Stimulated activated CD4-positive, alpha-beta T cell treated with anti-CD3 and anti-CD28 coated beads, Interleukin-15, amount 100 ng/mL, for 1 hour (primary cell): ENCODE measurements around the gene DOCK1.

Source experiments
- DNase-seq, 2 donors: peaks; one replicate each; pipeline ENCODE4 v3.0.0-alpha.2; 2020; ENCODE audit warnings: low read depth in 1 of 2, low spot score in 1 of 2

The DOCK1 gene

DNA sequence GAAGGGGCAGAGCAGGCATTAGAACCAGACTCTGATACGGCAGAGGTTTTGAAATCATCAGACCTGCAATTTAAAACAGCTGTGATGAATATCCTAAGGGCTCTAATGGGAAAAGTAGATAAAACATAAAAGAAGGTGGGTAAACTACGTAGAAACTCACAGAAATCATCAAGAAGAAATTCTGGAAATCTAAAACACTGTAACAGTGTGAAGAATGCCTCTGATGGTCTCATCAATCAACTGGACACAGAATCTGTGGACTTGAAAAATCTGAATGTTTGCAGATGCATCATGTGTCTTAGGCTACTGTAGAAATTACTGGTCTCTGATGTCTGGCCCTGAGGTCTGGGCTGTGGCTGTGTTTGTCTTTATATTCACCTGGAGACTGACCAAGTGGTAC is 470.8 kb downstream of the DOCK1 start:
- DNase-seq = no peak

DNA sequence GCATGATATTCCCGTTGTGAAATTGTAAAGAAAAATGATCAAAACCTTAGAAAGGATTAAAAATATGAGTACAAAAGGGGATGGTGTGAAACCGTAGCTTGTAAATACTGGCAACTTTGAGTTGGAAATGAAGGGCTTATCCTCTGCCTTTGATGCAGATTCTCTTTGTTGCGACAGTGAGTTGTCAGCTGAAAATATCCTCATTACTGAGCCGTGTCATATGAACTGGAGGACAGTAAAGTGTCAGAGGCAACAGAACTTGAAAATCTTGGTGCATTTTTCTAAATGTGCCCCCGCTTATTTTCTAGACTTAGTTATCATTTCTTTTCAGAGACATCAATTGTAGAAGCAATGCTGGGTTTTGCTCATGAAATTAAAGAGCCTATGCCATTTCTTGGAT is 473.4 kb downstream of the DOCK1 start:
- no peak for DNase-seq

DNA sequence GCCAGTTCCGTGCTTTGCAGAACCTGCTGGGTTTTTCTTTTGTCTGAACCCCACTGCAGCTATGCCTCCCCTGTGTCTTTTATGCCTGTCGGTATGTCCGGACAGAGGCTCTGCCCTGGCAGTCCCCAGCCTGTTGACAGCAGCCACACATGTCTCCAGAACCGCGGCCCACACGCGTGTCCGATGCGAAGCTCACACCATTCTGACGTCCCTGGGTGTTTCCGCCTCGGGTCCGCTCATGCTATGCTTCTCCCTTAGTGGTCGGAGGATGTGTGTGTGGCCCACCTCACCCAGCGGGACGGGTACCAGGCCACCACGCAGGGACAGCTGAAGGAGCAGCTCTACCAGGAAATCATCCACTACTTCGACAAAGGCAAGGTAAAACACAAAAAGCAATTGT is 479.3 kb downstream of the DOCK1 start:
- no peak for DNase-seq

DNA sequence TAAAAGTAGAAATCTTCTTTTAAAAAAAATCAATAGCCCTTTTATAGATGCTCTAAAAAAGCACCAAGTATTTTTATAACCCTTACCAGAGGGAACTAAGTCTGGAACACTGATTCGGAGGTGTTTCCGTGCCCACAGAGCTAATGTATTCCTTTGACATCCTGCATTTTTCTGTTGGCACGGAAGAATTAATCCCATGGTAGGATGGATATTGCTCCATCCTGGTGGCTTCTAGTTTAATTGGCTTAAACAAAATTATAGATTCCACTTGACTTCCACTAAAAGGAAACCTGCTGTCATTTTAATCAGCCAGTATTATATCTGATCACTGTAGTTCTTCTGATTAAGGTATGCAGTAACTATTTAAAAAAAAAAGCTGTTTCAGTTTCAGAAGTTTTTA is 479.8 kb downstream of the DOCK1 start:
- no peak for DNase-seq

DNA sequence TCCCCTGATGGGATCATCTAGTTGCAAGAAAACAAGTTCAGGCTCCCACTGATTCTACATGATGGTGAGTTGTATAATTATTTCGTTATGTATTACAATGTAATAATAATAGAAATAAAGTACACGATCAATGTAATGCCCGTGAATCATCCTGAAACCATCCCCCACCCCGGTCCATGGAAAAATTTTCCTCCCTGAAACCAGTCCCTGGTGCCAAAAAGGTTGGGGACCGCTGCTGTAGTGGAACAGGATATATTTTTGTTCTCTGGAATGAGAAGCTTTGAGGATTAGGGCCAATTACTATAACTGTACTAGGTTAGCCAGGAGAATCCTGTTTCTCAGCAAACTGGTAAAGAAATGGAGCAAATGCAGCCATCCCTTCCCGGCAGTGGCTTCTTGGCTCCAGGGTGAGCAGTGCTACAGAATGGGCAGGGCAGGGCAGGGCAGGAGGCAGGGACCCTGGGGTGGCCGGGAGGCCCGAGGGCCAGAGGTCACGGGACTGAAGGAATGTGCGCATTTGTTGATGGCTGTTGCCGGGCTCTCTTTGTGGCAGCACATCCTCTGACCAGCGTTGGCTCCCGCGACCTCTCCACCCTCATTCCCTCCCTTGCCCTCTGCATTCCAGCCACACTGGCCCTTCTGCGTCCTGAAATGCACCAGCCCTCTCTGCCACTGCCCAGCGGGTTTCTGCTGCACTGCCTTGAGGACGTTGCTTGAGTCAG is 481.5 kb downstream of the DOCK1 start:
- DNase-seq = no peak

DNA sequence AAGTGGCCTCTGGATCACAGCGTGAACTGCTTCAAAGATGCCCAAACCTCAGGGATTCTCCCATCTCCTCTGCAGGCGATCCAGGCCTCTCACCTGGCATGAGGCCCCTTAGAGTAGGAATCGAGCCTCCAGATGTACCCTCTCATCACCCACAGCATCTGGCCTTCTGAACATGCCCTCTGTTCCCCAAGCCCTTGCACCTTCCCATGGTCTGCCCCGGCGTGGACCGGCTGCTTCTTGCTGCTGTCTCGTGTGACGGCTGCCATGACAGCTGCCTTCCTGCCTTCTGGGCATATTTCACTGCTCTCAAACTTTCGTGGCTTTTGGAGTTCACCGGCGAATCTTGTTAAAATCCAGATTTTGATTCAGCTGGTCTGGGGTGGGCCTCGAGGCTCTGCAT is 486.6 kb downstream of the DOCK1 start:
- no peak for DNase-seq

DNA sequence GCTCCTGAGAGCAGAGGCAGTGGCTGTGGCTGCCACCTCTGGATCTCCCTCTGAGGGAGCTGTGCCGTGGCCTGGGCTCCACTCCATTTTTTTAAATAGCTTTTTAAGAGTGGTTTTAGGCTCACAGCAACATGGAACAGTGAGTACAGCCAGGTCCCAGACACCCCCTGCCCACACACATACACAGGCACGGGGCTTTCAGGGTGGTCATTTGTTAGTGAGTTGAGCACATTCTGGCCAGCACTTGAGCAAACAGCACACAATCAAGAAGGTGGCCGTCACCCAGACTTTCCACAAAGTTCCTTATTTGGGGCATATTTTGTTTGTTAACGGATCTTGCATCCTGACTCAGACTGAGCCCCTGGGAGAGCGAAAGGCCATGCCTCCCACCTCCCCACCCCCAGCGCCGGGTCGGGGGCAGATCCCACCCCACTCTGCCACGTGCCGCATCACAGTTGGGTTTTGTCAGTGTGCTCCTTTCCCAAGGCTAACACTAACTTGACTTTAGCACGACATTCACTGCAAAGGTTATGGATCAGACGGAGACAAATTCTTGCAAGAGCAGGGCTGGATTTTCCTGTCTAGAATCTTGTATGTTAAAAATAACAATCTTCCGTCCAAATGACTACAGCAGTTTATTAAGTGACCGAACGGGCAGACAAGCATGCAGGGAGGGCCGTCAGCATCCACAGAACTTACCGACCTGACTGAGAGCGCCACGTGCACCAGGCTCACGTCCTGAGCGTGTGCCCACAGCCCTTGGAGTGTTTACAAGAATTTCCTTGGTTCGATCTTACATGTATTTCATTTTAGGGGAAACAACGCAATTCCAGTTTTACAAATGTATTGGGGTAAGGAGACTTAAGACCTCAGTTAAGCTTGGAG is 487.4 kb downstream of the DOCK1 start:
- DNase-seq = no peak

DNA sequence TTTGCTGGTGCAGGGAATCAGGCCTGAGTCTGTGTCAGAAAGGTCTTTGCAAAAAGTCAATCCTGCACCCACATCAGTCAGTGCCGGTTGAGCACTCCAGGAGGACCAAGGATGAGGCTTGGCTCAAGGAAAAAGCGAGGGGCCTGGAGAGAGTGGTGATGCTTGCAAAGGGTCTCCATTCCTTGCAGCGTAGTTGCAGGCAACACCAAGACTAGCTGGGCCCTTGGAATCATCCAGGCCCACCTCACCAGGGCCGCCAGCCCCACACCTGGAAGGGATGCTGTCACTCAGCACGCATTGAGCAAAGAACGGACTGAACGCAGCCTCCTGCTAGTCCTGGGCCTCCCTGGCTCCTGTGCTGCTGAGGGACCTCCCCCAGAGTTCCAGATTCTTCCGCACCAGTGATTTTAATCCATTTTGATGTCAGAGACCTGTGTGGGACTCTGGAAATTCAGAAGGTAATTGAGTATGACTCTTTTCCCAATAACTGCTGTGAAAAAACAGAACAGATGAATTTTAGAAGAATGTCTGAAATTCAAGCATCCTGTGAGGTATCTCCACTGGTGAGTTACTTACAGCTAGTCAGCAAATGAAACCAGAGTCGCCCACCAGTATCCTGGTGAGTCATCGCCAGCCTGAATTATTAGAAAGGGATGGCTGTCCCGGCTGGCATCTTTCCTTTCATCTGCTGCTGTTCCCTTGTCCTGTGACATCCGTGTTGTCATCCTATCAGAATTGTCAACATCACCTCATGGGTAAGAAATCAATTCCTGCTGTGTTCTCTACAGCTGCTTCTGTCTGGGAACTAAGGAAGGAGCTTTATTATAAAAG is 493.1 kb downstream of the DOCK1 start:
- DNase-seq = no peak

DNA sequence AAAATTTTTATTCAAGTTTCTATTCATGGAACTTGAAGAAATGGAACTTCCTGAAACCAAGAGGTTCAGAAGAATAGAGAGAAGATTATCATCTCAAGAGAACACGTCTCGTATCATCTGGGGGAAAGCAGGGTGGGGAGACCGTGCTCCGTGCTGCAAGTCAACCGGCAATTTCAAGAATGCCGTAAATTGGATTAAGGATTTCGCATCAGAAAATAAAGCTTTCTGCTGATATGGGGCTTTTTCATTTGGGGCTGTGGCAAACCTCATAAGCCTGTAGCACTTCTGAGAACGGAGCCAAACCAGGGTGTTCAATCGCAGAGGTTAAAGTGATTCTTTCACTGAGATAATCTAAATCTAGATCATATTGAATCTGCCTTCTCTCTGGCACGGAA is 493.7 kb downstream of the DOCK1 start:
- no peak for DNase-seq

DNA sequence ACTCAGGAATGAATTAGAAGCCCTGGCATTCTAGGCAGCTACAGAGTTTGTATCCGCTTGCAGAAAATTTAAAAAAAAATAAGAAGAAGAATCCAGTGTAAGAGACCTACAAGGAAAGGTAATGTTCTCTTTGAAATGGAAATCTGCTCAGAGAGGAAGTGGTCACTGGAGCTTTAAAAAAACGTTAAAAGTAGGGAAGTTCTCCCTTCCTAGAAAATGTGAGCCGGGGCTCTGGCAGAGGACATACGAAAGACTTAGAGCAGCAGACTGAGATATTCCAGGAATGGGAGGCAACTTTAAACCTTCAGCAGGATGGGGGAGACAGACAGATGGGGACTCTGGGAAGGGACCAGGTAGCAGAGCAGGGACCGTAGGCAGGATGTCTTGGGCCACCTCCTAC is 494.4 kb downstream of the DOCK1 start:
- no peak for DNase-seq

DNA sequence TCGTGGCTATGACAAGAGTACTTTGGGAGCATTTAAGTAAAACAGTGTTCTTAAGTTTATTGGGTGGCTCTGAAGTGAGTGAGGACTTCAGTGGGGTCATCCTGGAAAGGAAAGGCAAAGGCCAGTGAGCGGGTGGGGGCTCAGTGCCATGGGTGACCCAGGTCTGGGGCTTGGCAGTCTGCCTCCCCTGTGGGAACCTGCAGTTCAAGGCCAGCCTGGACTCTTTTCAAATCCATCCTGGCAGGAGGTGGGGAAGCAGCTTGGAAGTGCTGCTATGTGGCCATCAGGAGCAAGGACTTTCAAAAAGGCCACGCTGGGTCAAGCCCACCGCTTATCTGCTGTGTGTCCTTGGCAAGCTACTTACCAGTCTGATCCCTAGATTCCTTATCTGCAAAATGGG is 495.0 kb downstream of the DOCK1 start:
- no peak for DNase-seq

DNA sequence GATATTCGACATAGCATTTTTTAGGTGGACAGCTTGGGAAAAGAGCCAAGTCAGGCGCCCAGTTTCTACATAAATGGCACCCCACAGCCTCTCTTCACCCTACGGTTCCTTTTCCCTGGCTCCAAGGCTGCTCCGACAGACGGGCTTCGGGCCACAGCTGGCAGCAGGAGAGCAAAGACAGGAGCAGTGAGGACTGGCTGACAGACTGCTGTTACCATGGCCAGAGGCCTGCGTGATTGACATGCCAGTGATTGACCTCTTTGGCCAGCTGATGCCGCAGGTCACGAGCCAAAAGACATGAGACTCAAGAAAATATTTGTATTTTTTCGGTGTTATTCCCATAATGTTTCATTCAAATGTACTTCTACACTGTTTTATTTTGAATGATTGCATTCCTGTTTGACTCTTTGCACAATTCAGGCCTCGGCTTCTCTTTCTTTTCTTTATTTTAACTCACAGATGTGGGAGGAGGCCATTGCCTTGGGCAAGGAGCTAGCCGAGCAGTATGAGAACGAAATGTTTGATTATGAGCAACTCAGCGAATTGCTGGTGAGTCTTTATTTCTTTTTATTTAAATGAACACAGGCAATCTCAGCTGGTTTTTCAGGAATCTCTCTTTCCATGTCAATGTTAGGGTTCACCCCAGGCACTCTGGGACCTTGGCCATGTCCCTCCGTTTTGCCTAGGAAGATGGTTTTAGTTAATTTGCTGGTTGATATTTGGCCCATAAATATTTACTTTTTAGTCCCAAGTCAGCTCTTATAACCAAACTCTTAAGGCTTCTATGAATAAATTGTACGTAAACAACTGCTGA is 497.6 kb downstream of the DOCK1 start:
- DNase-seq = no peak

DNA sequence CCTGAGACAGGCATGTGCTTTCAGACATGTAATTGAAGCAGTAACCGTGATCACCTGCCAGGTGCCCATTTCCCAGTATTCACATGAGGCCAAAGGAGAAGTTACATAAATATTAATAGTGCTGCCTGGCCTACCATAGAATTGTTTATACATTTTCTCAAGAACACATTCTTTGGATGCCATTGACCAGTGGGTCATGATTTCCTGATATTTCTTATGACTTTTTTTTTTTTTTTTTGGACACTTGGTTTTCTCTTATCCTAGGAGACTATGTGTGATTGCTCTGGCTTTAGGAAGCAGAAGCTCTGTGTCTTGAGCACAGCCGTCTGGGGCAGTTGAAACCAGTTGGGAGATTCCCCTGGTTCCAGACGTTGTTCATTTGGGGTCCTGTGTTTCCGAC is 500.0 kb downstream of the DOCK1 start:
- DNase-seq = no peak

DNA sequence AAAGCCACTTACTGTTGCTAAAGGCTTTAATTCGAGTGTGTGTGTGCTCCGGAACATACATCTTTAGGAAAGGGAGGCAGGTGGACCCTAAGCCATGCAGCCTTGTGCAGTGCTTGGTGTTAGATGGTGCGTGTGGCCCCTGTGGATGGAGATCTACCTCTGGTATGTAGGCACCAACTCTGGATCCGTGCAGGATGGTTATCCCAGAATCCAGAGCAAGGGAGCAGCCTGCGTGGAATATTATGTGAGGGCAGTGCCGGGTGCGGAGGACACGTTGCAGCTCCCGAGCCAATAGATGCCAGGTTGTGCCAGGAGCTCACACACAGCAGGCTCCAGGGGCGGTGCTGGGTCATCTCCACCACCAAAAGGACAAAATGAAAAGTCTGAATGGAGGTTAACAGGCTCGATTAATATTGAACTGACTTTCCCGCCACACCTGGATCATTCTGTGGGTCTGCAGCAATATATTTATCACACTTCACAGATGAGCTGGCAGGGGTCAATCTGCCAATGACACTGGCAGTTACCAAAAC is 500.9 kb downstream of the DOCK1 start:
- no peak for DNase-seq

DNA sequence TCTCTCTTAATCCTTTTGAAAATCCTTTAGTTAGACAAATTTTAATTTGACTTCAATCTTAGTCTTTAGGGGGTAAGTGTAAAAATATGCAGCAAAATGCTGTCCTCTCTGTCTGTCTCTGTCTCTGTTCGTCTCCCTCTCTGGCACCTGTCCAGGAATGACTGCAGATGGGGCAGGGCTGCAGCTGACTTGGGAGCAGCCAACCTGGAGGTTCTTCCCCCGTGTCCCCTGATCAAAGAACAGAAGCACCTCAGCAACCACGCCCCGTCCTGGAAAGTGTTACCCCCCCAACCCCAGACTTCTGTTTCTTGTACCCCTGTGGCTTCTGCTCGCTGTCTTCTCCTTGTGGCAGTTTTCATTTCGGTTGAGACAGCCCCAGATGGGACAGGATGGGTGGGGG is 502.3 kb downstream of the DOCK1 start:
- DNase-seq = no peak

DNA sequence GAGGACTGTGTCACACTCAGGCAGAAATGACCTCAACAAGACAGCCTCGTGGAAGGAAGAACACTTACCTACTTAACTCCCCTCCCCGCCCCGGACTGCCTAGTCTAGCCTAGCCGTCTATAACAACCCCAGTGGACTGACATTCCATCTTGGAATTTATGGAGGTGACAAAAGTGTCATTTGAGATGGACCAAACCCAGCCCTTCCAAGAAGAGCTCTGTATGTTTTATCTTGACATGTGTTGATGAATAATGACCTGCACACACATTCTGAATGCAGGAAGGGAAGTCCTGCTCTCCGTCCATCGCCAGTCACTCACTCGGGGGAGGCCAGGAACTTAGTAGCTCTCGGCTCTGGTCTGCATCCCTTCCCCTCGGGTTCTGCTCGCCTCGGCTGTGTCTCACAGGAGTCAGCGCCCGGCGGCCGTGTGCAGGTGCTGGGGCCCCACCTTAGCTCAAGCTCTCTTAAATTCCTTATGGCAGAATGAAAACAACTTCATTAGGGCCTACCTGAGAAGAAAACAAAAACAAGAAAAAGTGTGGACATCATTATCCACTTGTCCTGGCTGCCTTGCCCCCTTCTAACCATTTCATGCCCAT is 503.0 kb downstream of the DOCK1 start:
- DNase-seq = no peak

DNA sequence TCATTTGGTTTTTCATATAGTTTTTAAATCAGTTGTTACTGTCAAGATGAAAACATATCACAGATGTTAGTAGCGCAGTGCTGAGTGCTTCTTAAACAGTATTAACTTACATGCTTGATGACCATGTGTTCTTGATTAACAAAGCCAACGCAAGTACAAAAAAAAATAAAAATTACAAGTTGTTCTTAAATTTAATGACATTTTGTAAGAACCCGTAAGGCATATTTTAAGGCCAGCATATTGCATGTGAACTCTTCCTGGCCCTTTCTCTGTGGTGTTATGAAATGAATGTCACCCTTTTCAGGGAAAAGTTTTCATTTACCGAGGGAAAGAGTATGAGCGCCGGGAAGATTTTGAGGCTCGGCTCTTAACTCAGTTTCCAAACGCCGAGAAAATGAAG is 503.5 kb downstream of the DOCK1 start:
- DNase-seq = no peak

DNA sequence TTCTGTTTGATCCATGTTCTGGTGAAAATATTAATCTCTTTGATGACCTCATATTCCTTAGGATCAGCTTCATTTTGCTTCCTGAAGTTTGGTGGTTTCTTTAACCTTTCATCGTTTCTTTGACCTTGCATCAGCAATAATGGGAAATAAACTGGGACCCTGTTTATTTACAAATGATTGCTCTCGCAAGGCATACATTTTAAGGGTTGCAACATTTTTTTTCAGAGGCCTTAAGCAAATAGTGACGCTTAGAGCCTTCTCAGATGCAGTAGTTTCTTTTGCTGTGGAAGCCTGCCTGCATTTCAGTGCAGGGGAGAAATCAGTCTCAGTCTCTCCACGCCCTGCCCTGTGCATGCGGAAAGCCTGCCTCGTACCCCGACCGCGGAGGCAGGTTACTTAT is 504.8 kb downstream of the DOCK1 start:
- DNase-seq = no peak

DNA sequence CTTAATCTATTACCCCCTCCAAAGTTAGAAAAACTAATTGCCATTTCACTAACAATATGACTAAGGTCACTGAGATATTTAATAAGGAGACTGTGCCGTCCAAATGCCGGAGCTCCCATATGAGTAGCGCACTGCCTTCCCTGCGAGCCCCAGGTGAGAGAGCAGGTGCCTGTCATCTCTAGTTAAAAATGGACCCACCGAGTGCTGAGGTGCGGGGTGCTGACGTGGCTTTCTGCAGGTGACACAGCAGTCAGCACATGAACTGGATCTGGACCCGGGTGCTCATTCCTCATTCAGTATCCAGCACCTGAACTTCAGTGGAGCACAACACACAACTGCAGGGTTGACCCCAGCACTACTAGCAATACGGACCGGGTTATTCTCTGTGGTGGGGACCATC is 505.8 kb downstream of the DOCK1 start:
- DNase-seq = no peak

DNA sequence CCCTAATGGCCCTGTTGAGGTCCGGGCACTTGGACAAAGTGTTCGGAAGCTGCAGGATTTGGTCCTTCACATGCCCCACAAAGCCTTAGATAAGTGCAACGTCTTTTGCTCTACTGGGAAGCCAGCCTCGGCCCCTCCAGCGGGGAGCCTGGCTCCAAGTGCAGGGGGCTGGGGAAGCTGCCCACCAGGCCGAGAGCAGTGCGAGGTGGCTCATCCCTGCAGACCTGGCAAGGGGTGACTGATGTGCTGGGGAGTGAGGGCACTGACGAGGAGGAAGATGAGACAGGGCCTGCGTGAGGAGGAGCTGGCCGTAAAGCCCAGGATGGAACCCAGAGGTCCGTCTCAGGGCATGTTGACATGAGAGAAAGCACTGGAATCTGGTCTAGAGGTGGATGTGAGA is 508.1 kb downstream of the DOCK1 start:
- DNase-seq = no peak
